ENCODE results near the gene FANCC.

The FANCC gene

GRCh38 chr9:95185956-95186355 is 131.6 kb downstream of the FANCC start:
- TF ChIP-seq, protein P1, sequence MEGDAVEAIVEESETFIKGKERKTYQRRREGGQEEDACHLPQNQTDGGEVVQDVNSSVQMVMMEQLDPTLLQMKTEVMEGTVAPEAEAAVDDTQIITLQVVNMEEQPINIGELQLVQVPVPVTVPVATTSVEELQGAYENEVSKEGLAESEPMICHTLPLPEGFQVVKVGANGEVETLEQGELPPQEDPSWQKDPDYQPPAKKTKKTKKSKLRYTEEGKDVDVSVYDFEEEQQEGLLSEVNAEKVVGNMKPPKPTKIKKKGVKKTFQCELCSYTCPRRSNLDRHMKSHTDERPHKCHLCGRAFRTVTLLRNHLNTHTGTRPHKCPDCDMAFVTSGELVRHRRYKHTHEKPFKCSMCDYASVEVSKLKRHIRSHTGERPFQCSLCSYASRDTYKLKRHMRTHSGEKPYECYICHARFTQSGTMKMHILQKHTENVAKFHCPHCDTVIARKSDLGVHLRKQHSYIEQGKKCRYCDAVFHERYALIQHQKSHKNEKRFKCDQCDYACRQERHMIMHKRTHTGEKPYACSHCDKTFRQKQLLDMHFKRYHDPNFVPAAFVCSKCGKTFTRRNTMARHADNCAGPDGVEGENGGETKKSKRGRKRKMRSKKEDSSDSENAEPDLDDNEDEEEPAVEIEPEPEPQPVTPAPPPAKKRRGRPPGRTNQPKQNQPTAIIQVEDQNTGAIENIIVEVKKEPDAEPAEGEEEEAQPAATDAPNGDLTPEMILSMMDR (conservative IDR thresholded peaks at IDR 0.05) = no peak
- no peak overlapping the region for H3K27ac ChIP-seq

DNA sequence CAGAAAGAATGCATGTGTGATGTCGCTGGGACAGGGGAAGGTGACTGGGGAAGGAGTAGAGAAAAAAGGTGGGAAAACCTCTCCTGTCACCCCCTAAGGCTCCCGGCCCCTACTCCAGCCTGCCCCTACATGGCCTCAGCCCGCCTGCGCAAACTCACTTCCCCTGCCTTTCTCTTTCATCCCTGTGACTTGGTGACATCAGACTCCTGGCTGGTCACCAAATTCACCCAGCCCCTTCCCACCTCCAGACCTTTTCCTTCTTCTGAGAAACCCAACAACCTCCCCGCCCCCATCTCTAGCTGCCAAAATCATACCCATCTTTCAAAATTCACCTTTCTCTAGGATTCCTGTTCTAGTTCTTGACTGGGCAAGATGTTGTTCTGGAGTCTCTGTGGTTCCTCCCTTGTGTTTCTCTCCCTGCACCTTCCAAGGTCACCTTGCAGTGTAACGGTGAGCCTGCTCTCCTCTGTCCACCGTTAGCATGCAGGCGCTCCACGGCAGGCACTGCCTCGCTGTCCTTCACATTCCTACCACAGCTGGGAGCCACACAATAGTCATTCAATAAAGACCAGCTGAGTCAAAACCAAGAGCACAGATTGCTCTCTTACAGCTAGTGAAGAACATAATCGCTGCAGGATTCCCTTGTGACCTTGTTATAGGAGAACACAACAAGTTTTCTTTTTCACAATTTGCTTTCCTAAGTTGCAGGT is 134.5 kb downstream of the FANCC start:
- TF ChIP-seq, protein P1 (conservative IDR thresholded peaks at IDR 0.05) = no peak

GRCh38 chr9:95181835-95182234 is 135.7 kb downstream of the FANCC start:
- TF ChIP-seq, protein P1 (conservative IDR thresholded peaks at IDR 0.05) = no peak
- no peak overlapping the region for H3K27ac ChIP-seq

More for the DNA sequence above, 134.5 kb downstream of the FANCC start:
- H3K27ac ChIP-seq = no peak overlapping the region

GRCh38 chr9:95181226-95181818 is 136.2 kb downstream of the FANCC start:
- TF ChIP-seq, protein P1 (conservative IDR thresholded peaks at IDR 0.05) = peak; percentile 66
- no peak overlapping the region for H3K27ac ChIP-seq

DNA sequence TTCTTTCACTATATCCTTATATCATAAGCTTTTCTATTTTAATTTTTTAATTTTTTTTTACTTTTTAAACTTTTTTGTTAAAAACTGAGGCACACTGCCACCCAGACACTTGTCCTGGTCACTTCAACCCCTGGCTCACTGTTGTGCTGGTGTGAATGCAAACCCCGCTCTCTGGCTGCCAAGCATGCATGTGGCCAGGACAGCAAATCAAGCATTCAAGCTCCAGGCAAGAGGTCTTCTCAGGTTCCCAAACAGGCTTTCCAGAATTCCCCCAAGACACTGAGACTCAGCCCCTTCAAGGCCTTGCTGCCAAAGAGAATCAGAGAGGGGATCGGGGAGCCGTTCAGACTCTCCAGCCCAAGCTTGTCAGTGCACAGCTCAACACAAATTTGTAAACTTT is 139.9 kb downstream of the FANCC start:
- TF ChIP-seq, protein P1 (conservative IDR thresholded peaks at IDR 0.05) = no peak
- no peak overlapping the region for H3K27ac ChIP-seq

DNA sequence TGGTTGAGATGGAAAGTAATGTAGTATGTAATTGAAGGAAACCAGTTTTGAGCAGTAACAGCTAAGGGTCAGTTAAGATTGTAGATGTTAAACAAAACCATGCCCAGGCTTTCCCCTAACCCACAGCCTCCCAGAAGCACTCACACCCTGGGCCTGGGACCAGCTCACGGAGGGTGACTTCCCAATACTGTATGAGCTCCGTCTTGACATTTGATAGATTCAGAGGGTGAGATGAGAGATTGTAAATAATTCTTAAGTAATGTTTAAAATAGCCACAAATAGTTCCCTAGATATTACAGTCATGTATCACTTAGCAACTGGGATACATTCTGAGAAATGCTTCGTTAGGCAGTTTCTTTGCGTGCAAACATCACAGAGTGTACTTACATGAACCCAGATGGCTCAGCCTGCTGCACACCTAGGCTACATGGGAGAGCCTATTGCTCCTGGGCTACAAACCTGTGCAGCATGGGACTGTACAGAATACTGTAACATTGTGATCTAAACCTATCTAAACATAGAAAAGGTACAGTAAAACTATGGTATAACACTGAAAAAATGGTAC is 140.7 kb downstream of the FANCC start:
- TF ChIP-seq, protein P1 (conservative IDR thresholded peaks at IDR 0.05) = no peak
- H3K27ac ChIP-seq = no peak overlapping the region

DNA sequence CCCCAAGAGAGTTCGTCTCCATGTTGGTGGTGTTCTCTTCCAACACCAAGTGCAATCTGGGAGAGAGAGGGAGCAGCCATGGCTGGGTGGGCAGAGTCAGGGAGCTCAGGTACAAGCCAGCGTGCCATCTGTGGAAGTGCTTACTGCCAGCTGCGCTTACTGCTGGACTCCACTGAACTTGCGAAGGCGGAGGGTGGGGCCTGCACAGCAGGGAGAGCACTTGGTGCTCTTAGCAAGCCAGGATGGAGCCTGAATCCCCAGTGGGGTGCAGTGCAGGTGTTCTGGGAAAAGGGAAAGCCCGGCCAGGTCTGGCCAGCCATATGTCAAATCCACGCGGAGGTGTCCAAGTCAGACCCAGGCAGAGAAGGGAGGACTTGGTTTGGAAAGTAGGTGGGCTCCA is 142.0 kb downstream of the FANCC start:
- TF ChIP-seq, protein P1 (conservative IDR thresholded peaks at IDR 0.05) = no peak
- H3K27ac ChIP-seq = no peak overlapping the region
